WTC11 (cell line): ENCODE results near the gene STAC. TPM values are rescaled to one million over a fixed set of nuclear protein-coding genes. Genes with fewer than 3 reads are reported as not detected.

Experiments used
- ATAC-seq: fragments of 200-7000 bp; cut with Tn5 transposase; 2 replicates; pipeline ENCODE4 v1.10.0; 2021; ENCODE audit warnings: mild to moderate bottlenecking, moderate library complexity
- CTCF ChIA-PET: fragments of 300-600 bp; sonication (Branson Sonifier 250); formaldehyde crosslinking; loops from one replicate; lab custom pipeline; 2021; ENCODE audit warnings: antibody characterized with exemption; lab: Charles Lee
- POLR2A ChIA-PET: fragments of 350-600 bp; sonication (Branson Sonifier 250); formaldehyde crosslinking; loops from one replicate; lab custom pipeline; 2021; ENCODE audit warnings: antibody characterized with exemption; lab: Charles Lee
- DNase-seq: peaks from one replicate; pipeline ENCODE4 v3.0.0; 2021; ENCODE audit warnings: low spot score
- H3K27ac Mint-ChIP-seq: 2 replicates; pipeline ENCODE4 v1.8.0; 2021; ENCODE audit warnings: mixed read lengths
- H3K27me3 Mint-ChIP-seq: 2 replicates; pipeline ENCODE4 v1.8.0; 2021; ENCODE audit warnings: low read depth, mild to moderate bottlenecking, moderate library complexity, mixed read lengths
- H3K36me3 Mint-ChIP-seq: 2 replicates; pipeline ENCODE4 v1.8.0; 2021; ENCODE audit warnings: mixed read lengths
- H3K4me1 Mint-ChIP-seq: 2 replicates; pipeline ENCODE4 v1.8.0; 2022; ENCODE audit warnings: mixed read lengths
- H3K4me3 Mint-ChIP-seq: 2 replicates; pipeline ENCODE4 v1.8.0; 2021; ENCODE audit warnings: mild to moderate bottlenecking, moderate library complexity, mixed read lengths
- H3K9me3 Mint-ChIP-seq: 2 replicates; pipeline ENCODE4 v1.8.0; 2021; ENCODE audit warnings: mixed read lengths
- ATF2 ChIP-seq: sonication (generic); formaldehyde crosslinking; IDR thresholded peaks from 2 replicates; pipeline ENCODE4 v1.8.1; 2022; ENCODE audit warnings: low read depth, missing genetic modification reagents, borderline replicate concordance
- E2F4 ChIP-seq: sonication (generic); formaldehyde crosslinking; IDR thresholded peaks from 2 replicates; pipeline ENCODE4 v1.8.1; 2022; ENCODE audit warnings: low read depth, mild to moderate bottlenecking, moderate library complexity, missing genetic modification reagents, borderline replicate concordance
- ELF4 ChIP-seq: sonication (generic); formaldehyde crosslinking; IDR thresholded peaks from 2 replicates; pipeline ENCODE4 v1.8.1; 2022; ENCODE audit warnings: low read depth, mild to moderate bottlenecking, moderate library complexity, missing genetic modification reagents
- FOXJ3 ChIP-seq: sonication (generic); formaldehyde crosslinking; IDR thresholded peaks from 2 replicates; pipeline ENCODE4 v1.9.0; 2021; ENCODE audit warnings: missing genetic modification reagents, mild to moderate bottlenecking, borderline replicate concordance
- FOXP4 ChIP-seq: sonication (generic); formaldehyde crosslinking; IDR thresholded peaks from 2 replicates; pipeline ENCODE4 v1.8.0; 2022; ENCODE audit warnings: mild to moderate bottlenecking, missing genetic modification reagents
- GRHL2 ChIP-seq: fragments of 250-450 bp; sonication (Bioruptor Pico); IDR thresholded peaks from 2 replicates; pipeline ENCODE4 v1.8.0; 2022; ENCODE audit warnings: mild to moderate bottlenecking, moderate library complexity; ENCODE audit not compliant: insufficient replicate concordance, severe bottlenecking
- IRF2 ChIP-seq: sonication (generic); formaldehyde crosslinking; IDR thresholded peaks from 2 replicates; pipeline ENCODE4 v1.8.0; 2022; ENCODE audit warnings: low read depth, missing genetic modification reagents, borderline replicate concordance
- KAT7 ChIP-seq: sonication (generic); formaldehyde crosslinking; IDR thresholded peaks from 2 replicates; pipeline ENCODE4 v1.8.1; 2023; ENCODE audit warnings: missing genetic modification reagents, mild to moderate bottlenecking, borderline replicate concordance
- MXD4 ChIP-seq: fragments of 250-450 bp; sonication (Bioruptor Pico); IDR thresholded peaks from 2 replicates; pipeline ENCODE4 v1.8.0; 2021; ENCODE audit warnings: mild to moderate bottlenecking, moderate library complexity, borderline replicate concordance
- NFATC4 ChIP-seq: fragments of 250-450 bp; sonication (Bioruptor Pico); IDR thresholded peaks from 2 replicates; pipeline ENCODE4 v1.9.0; 2021; ENCODE audit warnings: mild to moderate bottlenecking
- NR3C1 ChIP-seq: sonication (generic); formaldehyde crosslinking; conservative IDR thresholded peaks from 2 replicates; pipeline ENCODE4 v1.8.1; 2023; ENCODE audit warnings: low read depth, mild to moderate bottlenecking, missing genetic modification reagents
- OVOL2 ChIP-seq: fragments of 250-450 bp; sonication (Bioruptor Pico); IDR thresholded peaks from 2 replicates; pipeline ENCODE4 v1.9.0; 2021; ENCODE audit warnings: mild to moderate bottlenecking, borderline replicate concordance
- SOX15 ChIP-seq: fragments of 250-450 bp; sonication (Bioruptor Pico); IDR thresholded peaks from 2 replicates; pipeline ENCODE4 v1.9.0; 2021; ENCODE audit warnings: mild to moderate bottlenecking
- TCF7 ChIP-seq: sonication (generic); formaldehyde crosslinking; IDR thresholded peaks from 2 replicates; pipeline ENCODE4 v1.8.0; 2022; ENCODE audit warnings: mild to moderate bottlenecking, low read depth, missing genetic modification reagents, moderate library complexity
- TEAD1 ChIP-seq: sonication (generic); formaldehyde crosslinking; IDR thresholded peaks from 2 replicates; pipeline ENCODE4 v1.8.0; 2022; ENCODE audit warnings: mild to moderate bottlenecking, missing genetic modification reagents
- ZNF138 ChIP-seq: sonication (generic); formaldehyde crosslinking; conservative IDR thresholded peaks from 2 replicates; pipeline ENCODE4 v1.8.1; 2022; ENCODE audit warnings: mild to moderate bottlenecking, moderate library complexity, missing genetic modification reagents
- ZNF416 ChIP-seq: fragments of 250-450 bp; sonication (Bioruptor Pico); IDR thresholded peaks from 2 replicates; pipeline ENCODE4 v1.9.0; 2021; ENCODE audit warnings: mild to moderate bottlenecking, inconsistent platforms
- ZNF425 ChIP-seq: fragments of 250-450 bp; sonication (Bioruptor Pico); conservative IDR thresholded peaks from 2 replicates; pipeline ENCODE4 v1.9.0; 2021; ENCODE audit warnings: mild to moderate bottlenecking
- ZSCAN18 ChIP-seq: fragments of 250-450 bp; sonication (Bioruptor Pico); IDR thresholded peaks from 2 replicates; pipeline ENCODE4 v2.1.2; 2022; ENCODE audit warnings: mild to moderate bottlenecking, moderate library complexity
- total RNA-seq: library from RNA; stranded (reverse); gene quantifications from 3 replicates; pipeline ENCODE4 v1.2.3, GENCODE V29; 2021
- TF ChIP-seq, protein P1 (sequence below): sonication (generic); formaldehyde crosslinking; IDR thresholded peaks from 2 replicates; pipeline ENCODE4 v1.8.0; 2023; ENCODE audit warnings: mild to moderate bottlenecking, missing genetic modification reagents
- TF ChIP-seq, protein P2 (sequence below): sonication (generic); formaldehyde crosslinking; IDR thresholded peaks from 2 replicates; pipeline ENCODE4 v1.8.1; 2022; ENCODE audit warnings: mild to moderate bottlenecking, missing genetic modification reagents, moderate library complexity, borderline replicate concordance
- TF ChIP-seq, protein P3 (sequence below): fragments of 250-450 bp; sonication (Bioruptor Pico); IDR thresholded peaks from 2 replicates; pipeline ENCODE4 v1.9.0; 2021; ENCODE audit warnings: mild to moderate bottlenecking

The STAC gene
- total RNA-seq, 1 experiment from 2014 or later: 5.6 TPM

DNA sequence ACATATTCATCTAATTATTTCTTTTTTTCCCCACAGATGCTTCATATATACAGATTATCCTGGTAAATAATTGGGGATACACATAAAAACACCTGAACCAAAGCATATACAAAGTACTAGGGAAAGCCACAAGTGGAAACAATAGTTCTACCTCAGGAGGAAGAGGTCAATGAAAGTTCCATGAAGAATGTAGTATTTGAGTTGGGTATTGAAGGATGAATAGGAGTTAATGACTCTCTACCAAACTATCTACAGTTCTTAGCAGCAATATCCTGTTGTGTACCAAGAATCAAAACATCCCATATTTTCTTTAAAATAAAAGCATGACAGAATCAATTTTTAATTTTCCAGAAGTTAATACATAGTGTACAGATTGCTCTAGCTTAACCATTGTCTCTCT lies 78.9 kb downstream of the STAC start (continued):
- TF ChIP-seq FOXP4 (CRISPR knock-in tag) (no peak), ZNF138 (CRISPR knock-in tag) (no peak), OVOL2 (CRISPR knock-in tag) (no peak), ZNF425 (no peak), MXD4 (CRISPR knock-in tag) (no peak)
- TF ChIP-seq, protein P1, sequence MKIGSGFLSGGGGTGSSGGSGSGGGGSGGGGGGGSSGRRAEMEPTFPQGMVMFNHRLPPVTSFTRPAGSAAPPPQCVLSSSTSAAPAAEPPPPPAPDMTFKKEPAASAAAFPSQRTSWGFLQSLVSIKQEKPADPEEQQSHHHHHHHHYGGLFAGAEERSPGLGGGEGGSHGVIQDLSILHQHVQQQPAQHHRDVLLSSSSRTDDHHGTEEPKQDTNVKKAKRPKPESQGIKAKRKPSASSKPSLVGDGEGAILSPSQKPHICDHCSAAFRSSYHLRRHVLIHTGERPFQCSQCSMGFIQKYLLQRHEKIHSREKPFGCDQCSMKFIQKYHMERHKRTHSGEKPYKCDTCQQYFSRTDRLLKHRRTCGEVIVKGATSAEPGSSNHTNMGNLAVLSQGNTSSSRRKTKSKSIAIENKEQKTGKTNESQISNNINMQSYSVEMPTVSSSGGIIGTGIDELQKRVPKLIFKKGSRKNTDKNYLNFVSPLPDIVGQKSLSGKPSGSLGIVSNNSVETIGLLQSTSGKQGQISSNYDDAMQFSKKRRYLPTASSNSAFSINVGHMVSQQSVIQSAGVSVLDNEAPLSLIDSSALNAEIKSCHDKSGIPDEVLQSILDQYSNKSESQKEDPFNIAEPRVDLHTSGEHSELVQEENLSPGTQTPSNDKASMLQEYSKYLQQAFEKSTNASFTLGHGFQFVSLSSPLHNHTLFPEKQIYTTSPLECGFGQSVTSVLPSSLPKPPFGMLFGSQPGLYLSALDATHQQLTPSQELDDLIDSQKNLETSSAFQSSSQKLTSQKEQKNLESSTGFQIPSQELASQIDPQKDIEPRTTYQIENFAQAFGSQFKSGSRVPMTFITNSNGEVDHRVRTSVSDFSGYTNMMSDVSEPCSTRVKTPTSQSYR (CRISPR knock-in tag): no peak
- TF ChIP-seq, protein P2, sequence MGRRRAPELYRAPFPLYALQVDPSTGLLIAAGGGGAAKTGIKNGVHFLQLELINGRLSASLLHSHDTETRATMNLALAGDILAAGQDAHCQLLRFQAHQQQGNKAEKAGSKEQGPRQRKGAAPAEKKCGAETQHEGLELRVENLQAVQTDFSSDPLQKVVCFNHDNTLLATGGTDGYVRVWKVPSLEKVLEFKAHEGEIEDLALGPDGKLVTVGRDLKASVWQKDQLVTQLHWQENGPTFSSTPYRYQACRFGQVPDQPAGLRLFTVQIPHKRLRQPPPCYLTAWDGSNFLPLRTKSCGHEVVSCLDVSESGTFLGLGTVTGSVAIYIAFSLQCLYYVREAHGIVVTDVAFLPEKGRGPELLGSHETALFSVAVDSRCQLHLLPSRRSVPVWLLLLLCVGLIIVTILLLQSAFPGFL (CRISPR knock-in tag): no peak
- TF ChIP-seq, all 79 proteins: peak for 0

DNA sequence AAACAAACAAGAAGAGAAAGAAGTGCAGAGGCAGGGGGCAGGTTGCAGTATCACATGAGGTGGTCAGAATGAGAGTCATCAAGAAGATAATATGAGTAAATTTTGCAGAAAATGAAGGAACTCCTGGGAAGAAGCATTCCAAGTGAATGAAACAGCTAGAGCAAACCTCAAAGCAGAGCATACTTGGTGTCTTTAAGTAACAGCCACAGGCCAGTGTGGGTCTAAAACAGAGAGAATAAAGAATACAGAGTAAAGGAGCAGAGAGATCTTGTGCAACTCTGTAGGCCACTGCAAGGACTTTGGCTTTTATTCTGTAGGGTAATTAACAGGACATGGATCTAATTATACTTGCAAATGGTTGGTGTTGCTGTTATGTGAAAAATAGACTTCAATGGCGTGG lies 81.3 kb downstream of the STAC start:
- peaks cover 21% of the 10 kb centered on the region for H3K36me3 Mint-ChIP-seq
- ATAC-seq (no peak), DNase-seq (no peak)
- CTCF ChIA-PET: no interaction called here
- H3K4me3 Mint-ChIP-seq: no peak overlapping the region
- no peaks in the 10 kb centered on the region for H3K27me3 Mint-ChIP-seq
- no peak overlapping the region for H3K27ac Mint-ChIP-seq
- peaks cover 23% of the 10 kb centered on the region for H3K9me3 Mint-ChIP-seq
- no peaks in the 10 kb centered on the region for H3K4me1 Mint-ChIP-seq
- POLR2A ChIA-PET: no interaction called here
- TF ChIP-seq ZNF416 (CRISPR knock-in tag) (no peak), KAT7 (CRISPR knock-in tag) (no peak), ATF2 (CRISPR knock-in tag) (no peak), TCF7 (CRISPR knock-in tag) (no peak), GRHL2 (CRISPR knock-in tag) (no peak), ZSCAN18 (no peak), FOXJ3 (CRISPR knock-in tag) (no peak), NFATC4 (no peak), E2F4 (CRISPR knock-in tag) (no peak), IRF2 (CRISPR knock-in tag) (no peak), SOX15 (CRISPR knock-in tag) (no peak), TEAD1 (CRISPR knock-in tag) (no peak), NR3C1 (no peak), ELF4 (CRISPR knock-in tag) (no peak)
- TF ChIP-seq, protein P3, sequence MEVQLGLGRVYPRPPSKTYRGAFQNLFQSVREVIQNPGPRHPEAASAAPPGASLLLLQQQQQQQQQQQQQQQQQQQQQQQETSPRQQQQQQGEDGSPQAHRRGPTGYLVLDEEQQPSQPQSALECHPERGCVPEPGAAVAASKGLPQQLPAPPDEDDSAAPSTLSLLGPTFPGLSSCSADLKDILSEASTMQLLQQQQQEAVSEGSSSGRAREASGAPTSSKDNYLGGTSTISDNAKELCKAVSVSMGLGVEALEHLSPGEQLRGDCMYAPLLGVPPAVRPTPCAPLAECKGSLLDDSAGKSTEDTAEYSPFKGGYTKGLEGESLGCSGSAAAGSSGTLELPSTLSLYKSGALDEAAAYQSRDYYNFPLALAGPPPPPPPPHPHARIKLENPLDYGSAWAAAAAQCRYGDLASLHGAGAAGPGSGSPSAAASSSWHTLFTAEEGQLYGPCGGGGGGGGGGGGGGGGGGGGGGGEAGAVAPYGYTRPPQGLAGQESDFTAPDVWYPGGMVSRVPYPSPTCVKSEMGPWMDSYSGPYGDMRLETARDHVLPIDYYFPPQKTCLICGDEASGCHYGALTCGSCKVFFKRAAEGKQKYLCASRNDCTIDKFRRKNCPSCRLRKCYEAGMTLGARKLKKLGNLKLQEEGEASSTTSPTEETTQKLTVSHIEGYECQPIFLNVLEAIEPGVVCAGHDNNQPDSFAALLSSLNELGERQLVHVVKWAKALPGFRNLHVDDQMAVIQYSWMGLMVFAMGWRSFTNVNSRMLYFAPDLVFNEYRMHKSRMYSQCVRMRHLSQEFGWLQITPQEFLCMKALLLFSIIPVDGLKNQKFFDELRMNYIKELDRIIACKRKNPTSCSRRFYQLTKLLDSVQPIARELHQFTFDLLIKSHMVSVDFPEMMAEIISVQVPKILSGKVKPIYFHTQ (CRISPR knock-in tag): no peak
